SK-N-SH (cell line): ENCODE measurements around the gene NAALADL2. TPM values are rescaled to one million over a fixed set of nuclear protein-coding genes. Genes with fewer than 3 reads are reported as not detected.

ENCODE experiments used
- CTCF ChIA-PET: fragments of 300-600, 350-600 bp; formaldehyde crosslinking; extraction: SDS; loops from one replicate; lab custom pipeline; 2021; lab: Yijun Ruan, JAX
- POLR2A ChIA-PET: fragments of 350-600 bp; sonication (Branson Sonifier 250); formaldehyde crosslinking; extraction: SDS; loops from one replicate; lab custom pipeline; 2020; ENCODE audit warnings: antibody characterized with exemption, inconsistent platforms; lab: Yijun Ruan, JAX
- DNase-seq: peaks from one replicate; pipeline ENCODE4 v3.0.0; 2012
- H2AFZ ChIP-seq: fragments of 200-600 bp; sonication (generic); 2 replicates; pipeline ENCODE4 v1.8.1; 2016; ENCODE audit warnings: antibody characterized with exemption, mild to moderate bottlenecking, low read depth
- H3F3A ChIP-seq: fragments of 200-600 bp; sonication (generic); replicated peaks from 2 replicates; pipeline ENCODE3; 2016; ENCODE audit warnings: antibody characterized with exemption, mild to moderate bottlenecking; ENCODE audit not compliant: insufficient read depth
- H3K27ac ChIP-seq, 2 experiments: fragments of 200-500 bp in 1 of 2; fragments of 200-600 bp in 1 of 2; sonication (Bioruptor generic) in 1 of 2; sonication (generic), shearing (Covaris generic) in 1 of 2; 2 replicates each; pipeline versions ENCODE4 v1.5.1 to v1.6.1; 2014 to 2016; ENCODE audit warnings: low read depth in 2 of 2, inconsistent platforms in 1 of 2, low read length in 1 of 2, mild to moderate bottlenecking in 1 of 2, mixed read lengths in 1 of 2
- H3K27me3 ChIP-seq: fragments of 200-600 bp; sonication (generic), shearing (Covaris generic); 2 replicates; pipeline ENCODE4 v1.6.1; 2016; ENCODE audit warnings: mixed run types; ENCODE audit not compliant: insufficient read depth
- H3K36me3 ChIP-seq, 2 experiments: fragments of 200-500 bp in 1 of 2; fragments of 200-600 bp in 1 of 2; sonication (Bioruptor generic) in 1 of 2; sonication (generic) in 1 of 2; replicated peaks in 1 of 2; 2 replicates each; pipeline versions ENCODE3 to v1.5.1; 2014 to 2016; ENCODE audit warnings: low read length in 1 of 2, mild to moderate bottlenecking in 1 of 2; ENCODE audit not compliant: insufficient read depth in 2 of 2, control insufficient read depth in 1 of 2
- H3K4me1 ChIP-seq, 2 experiments: fragments of 200-500 bp in 1 of 2; fragments of 200-600 bp in 1 of 2; sonication (Bioruptor generic) in 1 of 2; sonication (generic), shearing (Covaris generic) in 1 of 2; 2 replicates each; pipeline versions ENCODE4 v1.5.1 to v1.6.1; 2014 to 2016; ENCODE audit warnings: low read depth in 1 of 2, low read length in 1 of 2, mixed run types in 1 of 2; ENCODE audit not compliant: insufficient read depth in 2 of 2, control insufficient read depth in 1 of 2
- H3K4me2 ChIP-seq: fragments of 200-600 bp; sonication (generic), shearing (Covaris generic); 2 replicates; pipeline ENCODE4 v1.6.1; 2017; ENCODE audit warnings: mixed run types
- H3K4me3 ChIP-seq, 2 experiments: fragments of 200-500 bp in 1 of 2; fragments of 200-600 bp in 1 of 2; sonication (Bioruptor generic) in 1 of 2; sonication (generic), shearing (Covaris generic) in 1 of 2; 2 replicates each; pipeline versions ENCODE4 v1.5.1 to v1.8.1; 2014 to 2016; ENCODE audit warnings: low read depth in 2 of 2, inconsistent platforms in 1 of 2, low read length in 1 of 2, mild to moderate bottlenecking in 1 of 2, mixed read lengths in 1 of 2, moderate library complexity in 1 of 2
- H3K79me2 ChIP-seq: fragments of 200-600 bp; sonication (generic); 2 replicates; pipeline ENCODE4 v1.8.1; 2017; ENCODE audit warnings: mild to moderate bottlenecking; ENCODE audit not compliant: insufficient read depth
- H3K9ac ChIP-seq: fragments of 200-600 bp; sonication (generic); 2 replicates; pipeline ENCODE4 v1.6.1; 2017; ENCODE audit warnings: mixed run types
- H3K9me2 ChIP-seq: fragments of 200-600 bp; sonication (generic); 2 replicates; pipeline ENCODE4 v1.6.1; 2017; ENCODE audit warnings: mixed run types
- H3K9me3 ChIP-seq: fragments of 200-600 bp; sonication (generic); 2 replicates; pipeline ENCODE4 v1.6.1; 2017; ENCODE audit warnings: mixed run types, mild to moderate bottlenecking, moderate library complexity
- H4K20me1 ChIP-seq: fragments of 200-600 bp; sonication (generic); 2 replicates; pipeline ENCODE4 v1.6.1; 2017; ENCODE audit warnings: mild to moderate bottlenecking, mixed run types; ENCODE audit not compliant: insufficient read depth
- ELF1 ChIP-seq: IDR thresholded peaks from 2 replicates; pipeline ENCODE4 v1.4.0; 2012
- EP300 ChIP-seq, 2 experiments: IDR thresholded peaks; 2 replicates each; pipeline versions ENCODE4 v1.4.0 to v1.6.1; 2012; ENCODE audit warnings: borderline replicate concordance in 1 of 2, low read depth in 1 of 2, low read length in 1 of 2
- FOSL2 ChIP-seq: IDR thresholded peaks from 2 replicates; pipeline ENCODE4 v1.4.0; 2012; ENCODE audit warnings: low read depth, mild to moderate bottlenecking, moderate library complexity, borderline replicate concordance
- FOXJ3 ChIP-seq: sonication (generic); formaldehyde crosslinking; IDR thresholded peaks from 2 replicates; pipeline ENCODE4 v1.5.1; 2020; ENCODE audit warnings: mild to moderate bottlenecking, missing genetic modification reagents
- GATA2 ChIP-seq: sonication (generic); formaldehyde crosslinking; IDR thresholded peaks from 2 replicates; pipeline ENCODE4 v1.5.0; 2020; ENCODE audit warnings: mild to moderate bottlenecking, missing genetic modification reagents
- MEF2A ChIP-seq: IDR thresholded peaks from 2 replicates; pipeline ENCODE4 v1.4.0; 2012; ENCODE audit warnings: low read depth, borderline replicate concordance
- NFIC ChIP-seq: IDR thresholded peaks from 2 replicates; pipeline ENCODE4 v1.4.0; 2012; ENCODE audit warnings: borderline replicate concordance
- POLR2AphosphoS5 ChIP-seq: IDR thresholded peaks from 2 replicates; pipeline ENCODE4 v1.6.1; 2012; ENCODE audit warnings: low read depth, low read length
- RCOR1 ChIP-seq: fragments of 150-350 bp; IDR thresholded peaks from 2 replicates; pipeline ENCODE4 v1.6.1; 2017; ENCODE audit warnings: antibody characterized with exemption, low read length
- RXRA ChIP-seq: IDR thresholded peaks from 2 replicates; pipeline ENCODE4 v1.4.0; 2012; ENCODE audit warnings: low read depth, mild to moderate bottlenecking, borderline replicate concordance
- SMC3 ChIP-seq: IDR thresholded peaks from 2 replicates; pipeline ENCODE4 v1.6.1; 2012; ENCODE audit warnings: low read depth, low read length, improper control_type of control experiment
- TAF1 ChIP-seq: IDR thresholded peaks from 2 replicates; pipeline ENCODE4 v1.6.1; 2012; ENCODE audit warnings: low read depth, mild to moderate bottlenecking, low read length, moderate library complexity, borderline replicate concordance
- TCF12 ChIP-seq: IDR thresholded peaks from 2 replicates; pipeline ENCODE4 v1.4.0; 2012
- TEAD4 ChIP-seq: IDR thresholded peaks from 2 replicates; pipeline ENCODE4 v1.4.0; 2012; ENCODE audit warnings: mild to moderate bottlenecking, borderline replicate concordance; ENCODE audit not compliant: insufficient read depth
- WGBS: methylation state at CpG from one replicate; pipeline ENCODE4 v1.1.6; 2017; ENCODE audit warnings: low lambda C conversion rate; 5-methylcytosine and 5-hydroxymethylcytosine counted together
- polyA plus RNA-seq, 3 experiments: library from polyadenylated mRNA; depleted of rRNA; stranded (reverse); fragments of >200 nt; gene quantifications; 2 replicates each; pipeline ENCODE4 v1.2.3, GENCODE V29; 2012
- TF ChIP-seq, protein P1 (sequence below): IDR thresholded peaks from 2 replicates; pipeline ENCODE4; 2012
- TF ChIP-seq, protein P2 (sequence below): fragments of 200-600 bp; sonication (generic); IDR thresholded peaks from 2 replicates; pipeline ENCODE4 v1.6.1; 2017; ENCODE audit warnings: antibody characterized with exemption, mild to moderate bottlenecking, moderate library complexity
- TF ChIP-seq, protein P3 (sequence below): fragments of 150-350 bp; IDR thresholded peaks from 2 replicates; pipeline ENCODE4 v1.6.1; 2017; ENCODE audit warnings: antibody characterized with exemption, low read length, low read depth, borderline replicate concordance
- TF ChIP-seq, protein P4 (sequence below): IDR thresholded peaks from 2 replicates; pipeline ENCODE4 v1.4.0; 2012; ENCODE audit warnings: low read depth
- TF ChIP-seq, protein P5 (sequence below): IDR thresholded peaks from 2 replicates; pipeline ENCODE4 v1.4.0; 2012; ENCODE audit warnings: low read depth, borderline replicate concordance

Gene NAALADL2
- polyA plus RNA-seq, 1 of the 3 experiments (the other 2 are of a cell fraction), result 1.2 TPM

DNA sequence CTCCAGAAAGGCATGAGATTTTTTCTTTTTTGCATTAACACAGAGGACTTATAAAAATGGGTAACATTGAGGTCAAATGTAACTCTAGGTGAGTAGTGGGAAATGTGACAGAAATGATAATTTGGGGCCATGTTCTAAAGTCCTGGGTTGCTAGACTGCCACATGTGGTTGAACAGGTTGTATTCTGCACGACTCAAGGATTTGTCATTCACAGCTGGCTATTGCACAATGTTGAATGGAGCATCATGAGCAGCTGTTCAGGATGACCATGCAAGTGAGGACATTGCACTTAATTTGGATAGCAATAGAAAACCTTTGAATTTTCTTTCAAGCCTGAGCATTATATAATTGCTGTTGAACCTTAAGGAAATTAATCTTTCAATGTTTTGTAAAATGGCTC lies 396.6 kb downstream of the NAALADL2 start:
- H3K4me2 ChIP-seq, result no peak overlapping the region
- WGBS, result 67% methylated on average over 1 of the region's 1 CpG
- no peak overlapping the region for H3K27ac ChIP-seq
- H3K4me1 ChIP-seq, result peaks cover 0 to under 1% of the 10 kb centered on the region in 2 experiments; a peak in 2 of 4 replicates
- POLR2A ChIA-PET, result no interaction called here
- no peaks in the 10 kb centered on the region for H3K36me3 ChIP-seq
- no peak overlapping the region for H3K9ac ChIP-seq
- no peaks in the 10 kb centered on the region for H3K27me3 ChIP-seq
- no peak overlapping the region for H3K4me3 ChIP-seq
- CTCF ChIA-PET, result no interaction called here
- H3K9me2 ChIP-seq, result no peaks in the 10 kb centered on the region
- TF ChIP-seq, protein P1, sequence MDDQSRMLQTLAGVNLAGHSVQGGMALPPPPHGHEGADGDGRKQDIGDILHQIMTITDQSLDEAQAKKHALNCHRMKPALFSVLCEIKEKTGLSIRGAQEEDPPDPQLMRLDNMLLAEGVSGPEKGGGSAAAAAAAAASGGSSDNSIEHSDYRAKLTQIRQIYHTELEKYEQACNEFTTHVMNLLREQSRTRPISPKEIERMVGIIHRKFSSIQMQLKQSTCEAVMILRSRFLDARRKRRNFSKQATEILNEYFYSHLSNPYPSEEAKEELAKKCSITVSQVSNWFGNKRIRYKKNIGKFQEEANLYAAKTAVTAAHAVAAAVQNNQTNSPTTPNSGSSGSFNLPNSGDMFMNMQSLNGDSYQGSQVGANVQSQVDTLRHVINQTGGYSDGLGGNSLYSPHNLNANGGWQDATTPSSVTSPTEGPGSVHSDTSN, result no peak
- TF ChIP-seq TCF12 (no peak), NFIC (no peak), POLR2AphosphoS5 (no peak), SMC3 (no peak), FOXJ3 (CRISPR knock-in tag) (no peak), FOSL2 (no peak), EP300 (IDR thresholded peaks at IDR 0.05; ENCODE audit: borderline replicate concordance in 1 of 2, low read depth in 1 of 2, low read length in 1 of 2) (no peak), RCOR1 (no peak), ELF1 (no peak), RXRA (no peak)
- TF ChIP-seq, protein P2, sequence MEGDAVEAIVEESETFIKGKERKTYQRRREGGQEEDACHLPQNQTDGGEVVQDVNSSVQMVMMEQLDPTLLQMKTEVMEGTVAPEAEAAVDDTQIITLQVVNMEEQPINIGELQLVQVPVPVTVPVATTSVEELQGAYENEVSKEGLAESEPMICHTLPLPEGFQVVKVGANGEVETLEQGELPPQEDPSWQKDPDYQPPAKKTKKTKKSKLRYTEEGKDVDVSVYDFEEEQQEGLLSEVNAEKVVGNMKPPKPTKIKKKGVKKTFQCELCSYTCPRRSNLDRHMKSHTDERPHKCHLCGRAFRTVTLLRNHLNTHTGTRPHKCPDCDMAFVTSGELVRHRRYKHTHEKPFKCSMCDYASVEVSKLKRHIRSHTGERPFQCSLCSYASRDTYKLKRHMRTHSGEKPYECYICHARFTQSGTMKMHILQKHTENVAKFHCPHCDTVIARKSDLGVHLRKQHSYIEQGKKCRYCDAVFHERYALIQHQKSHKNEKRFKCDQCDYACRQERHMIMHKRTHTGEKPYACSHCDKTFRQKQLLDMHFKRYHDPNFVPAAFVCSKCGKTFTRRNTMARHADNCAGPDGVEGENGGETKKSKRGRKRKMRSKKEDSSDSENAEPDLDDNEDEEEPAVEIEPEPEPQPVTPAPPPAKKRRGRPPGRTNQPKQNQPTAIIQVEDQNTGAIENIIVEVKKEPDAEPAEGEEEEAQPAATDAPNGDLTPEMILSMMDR, result no peak
- TF ChIP-seq, protein P3, sequence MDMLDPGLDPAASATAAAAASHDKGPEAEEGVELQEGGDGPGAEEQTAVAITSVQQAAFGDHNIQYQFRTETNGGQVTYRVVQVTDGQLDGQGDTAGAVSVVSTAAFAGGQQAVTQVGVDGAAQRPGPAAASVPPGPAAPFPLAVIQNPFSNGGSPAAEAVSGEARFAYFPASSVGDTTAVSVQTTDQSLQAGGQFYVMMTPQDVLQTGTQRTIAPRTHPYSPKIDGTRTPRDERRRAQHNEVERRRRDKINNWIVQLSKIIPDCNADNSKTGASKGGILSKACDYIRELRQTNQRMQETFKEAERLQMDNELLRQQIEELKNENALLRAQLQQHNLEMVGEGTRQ, result no peak
- no peaks in the 10 kb centered on the region for H3K9me3 ChIP-seq
- H4K20me1 ChIP-seq, result no peaks in the 10 kb centered on the region
- no peak overlapping the region for H2AFZ ChIP-seq
- peaks cover 9% of the 10 kb centered on the region for H3F3A ChIP-seq
- no peak for DNase-seq
- H3K79me2 ChIP-seq, result no peaks in the 10 kb centered on the region

DNA sequence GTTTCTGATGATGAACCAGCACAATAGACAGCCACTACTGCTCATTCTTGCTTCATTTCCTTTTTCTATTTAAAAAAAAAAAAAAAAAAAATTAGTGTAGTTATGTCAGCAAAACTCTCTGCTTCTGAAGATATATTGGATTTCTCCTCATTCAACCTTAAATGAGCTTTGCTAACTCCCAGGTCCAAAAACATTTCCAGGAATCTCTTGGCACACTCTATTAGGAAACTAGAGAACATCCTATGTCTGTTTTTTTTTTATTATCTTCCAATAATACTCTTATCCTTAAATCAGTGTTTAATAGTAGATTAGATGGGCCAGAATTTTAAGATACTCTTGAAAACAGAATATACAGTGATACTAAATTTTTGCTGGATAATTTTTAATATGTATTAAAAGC lies 398.0 kb downstream of the NAALADL2 start:
- peaks cover 9% of the 10 kb centered on the region for H3F3A ChIP-seq
- H2AFZ ChIP-seq, result no peak overlapping the region
- H4K20me1 ChIP-seq, result no peaks in the 10 kb centered on the region
- H3K9me2 ChIP-seq, result no peaks in the 10 kb centered on the region
- CTCF ChIA-PET, result no interaction called here
- H3K27ac ChIP-seq, result no peak overlapping the region
- no peaks in the 10 kb centered on the region for H3K36me3 ChIP-seq
- H3K27me3 ChIP-seq, result no peaks in the 10 kb centered on the region
- H3K9me3 ChIP-seq, result no peaks in the 10 kb centered on the region
- no peak overlapping the region for H3K4me2 ChIP-seq
- no peaks in the 10 kb centered on the region for H3K79me2 ChIP-seq
- H3K4me3 ChIP-seq, result no peak overlapping the region
- no peak overlapping the region for H3K9ac ChIP-seq
- no peak for TF ChIP-seq TEAD4
- no peak for TF ChIP-seq RXRA
- TF ChIP-seq GATA2, result no peak
- no peak for TF ChIP-seq MEF2A
- TF ChIP-seq, protein P3, result no peak
- no peak for TF ChIP-seq POLR2AphosphoS5
- TF ChIP-seq, protein P4, sequence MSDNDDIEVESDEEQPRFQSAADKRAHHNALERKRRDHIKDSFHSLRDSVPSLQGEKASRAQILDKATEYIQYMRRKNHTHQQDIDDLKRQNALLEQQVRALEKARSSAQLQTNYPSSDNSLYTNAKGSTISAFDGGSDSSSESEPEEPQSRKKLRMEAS, result no peak
- TF ChIP-seq TAF1, result no peak
- TF ChIP-seq, protein P5, sequence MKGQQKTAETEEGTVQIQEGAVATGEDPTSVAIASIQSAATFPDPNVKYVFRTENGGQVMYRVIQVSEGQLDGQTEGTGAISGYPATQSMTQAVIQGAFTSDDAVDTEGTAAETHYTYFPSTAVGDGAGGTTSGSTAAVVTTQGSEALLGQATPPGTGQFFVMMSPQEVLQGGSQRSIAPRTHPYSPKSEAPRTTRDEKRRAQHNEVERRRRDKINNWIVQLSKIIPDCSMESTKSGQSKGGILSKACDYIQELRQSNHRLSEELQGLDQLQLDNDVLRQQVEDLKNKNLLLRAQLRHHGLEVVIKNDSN, result no peak
- no peak for DNase-seq
- peaks cover 0 to 5% of the 10 kb centered on the region in 2 experiments; a peak in 2 of 4 replicates for H3K4me1 ChIP-seq
- POLR2A ChIA-PET, result no interaction called here
